ENCODE measurements around the gene DDC. TPM values are rescaled to one million over a fixed set of nuclear protein-coding genes. Genes with fewer than 3 reads are reported as not detected.
A peak's percentile ranks its signal among the peaks of the same experiment; 100 is the strongest.

DDC gene
- total RNA-seq, 1 donor from 2014 or later, result 0.52 TPM

- peaks cover 13 to 23% (median 22%) of the 10 kb centered on the region in 3 donors for H3K4me1 ChIP-seq (ENCODE audit: control insufficient read depth in 3 of 3, insufficient read depth in 3 of 3, low read length in 3 of 3)
- no peaks in the 10 kb centered on the region for H3K36me3 ChIP-seq (ENCODE audit: control insufficient read depth in 3 of 3, insufficient read depth in 3 of 3, low read length in 3 of 3)
- H3K27ac ChIP-seq (ENCODE audit: low read depth, low read length), result no peak overlapping the region
- H3K9ac ChIP-seq (ENCODE audit: low read depth in 1 of 3, low read length in 3 of 3), result no peak overlapping the region
- H3K27me3 ChIP-seq (ENCODE audit: control insufficient read depth in 3 of 3, insufficient read depth in 3 of 3, low read length in 3 of 3), result no peaks in the 10 kb centered on the region
- H3K4me3 ChIP-seq (ENCODE audit: low read length in 3 of 3), result no peak overlapping the region
- H3K9me3 ChIP-seq (ENCODE audit: control insufficient read depth in 3 of 3, low read length in 3 of 3), result no peaks in the 10 kb centered on the region
Observed at GRCh38 chr7:50475340-50475739, 89.9 kb downstream of the DDC start.

GRCh38 chr7:50474382-50475160 is 90.6 kb downstream of the DDC start:
- Histone ChIP-seq H3K36me3 (ENCODE audit: control insufficient read depth in 3 of 3, insufficient read depth in 3 of 3, low read length in 3 of 3) (no peaks in the 10 kb centered on the region), H3K27ac (ENCODE audit: low read depth, low read length) (no peak overlapping the region), H3K9me3 (ENCODE audit: control insufficient read depth in 3 of 3, low read length in 3 of 3) (no peaks in the 10 kb centered on the region), H3K4me3 (ENCODE audit: low read length in 3 of 3) (no peak overlapping the region), H3K4me1 (ENCODE audit: control insufficient read depth in 3 of 3, insufficient read depth in 3 of 3, low read length in 3 of 3) (peaks cover 13 to 26% (median 24%) of the 10 kb centered on the region in 3 donors), H3K9ac (ENCODE audit: low read depth in 1 of 3, low read length in 3 of 3) (peak overlapping the region in 1 of 3 donors; percentile 45), H3K27me3 (ENCODE audit: control insufficient read depth in 3 of 3, insufficient read depth in 3 of 3, low read length in 3 of 3) (no peaks in the 10 kb centered on the region)

DNA sequence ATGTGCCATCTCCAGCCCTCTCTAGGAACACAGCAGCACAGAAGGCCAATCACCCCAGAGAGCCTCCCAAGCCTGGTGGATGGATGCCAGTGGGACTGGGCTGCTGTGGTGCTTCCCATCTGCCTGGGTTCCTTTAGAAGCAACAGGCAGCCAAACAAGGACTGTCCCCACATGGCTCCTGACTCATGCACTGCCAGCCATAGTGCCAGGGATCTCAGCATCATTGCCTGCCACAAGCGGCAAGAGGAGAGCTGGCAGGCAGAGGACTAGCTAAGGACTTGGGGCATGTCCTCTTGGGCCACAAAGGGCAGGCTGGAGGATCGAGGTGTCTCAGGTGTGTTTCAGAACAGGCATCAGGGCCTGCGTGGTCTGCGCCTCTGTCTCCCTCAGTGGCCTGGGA is 91.7 kb downstream of the DDC start:
- no peaks in the 10 kb centered on the region for H3K9me3 ChIP-seq (ENCODE audit: control insufficient read depth in 3 of 3, low read length in 3 of 3)

GRCh38 chr7:50472427-50472826 is 92.8 kb downstream of the DDC start:
- H3K27ac ChIP-seq (ENCODE audit: low read depth, low read length), result no peak overlapping the region
- H3K4me3 ChIP-seq (ENCODE audit: low read length in 3 of 3), result no peak overlapping the region
- H3K9ac ChIP-seq (ENCODE audit: low read depth in 1 of 3, low read length in 3 of 3), result no peak overlapping the region
- peaks cover 22 to 37% (median 28%) of the 10 kb centered on the region in 3 donors for H3K4me1 ChIP-seq (ENCODE audit: control insufficient read depth in 3 of 3, insufficient read depth in 3 of 3, low read length in 3 of 3)
- no peaks in the 10 kb centered on the region for H3K36me3 ChIP-seq (ENCODE audit: control insufficient read depth in 3 of 3, insufficient read depth in 3 of 3, low read length in 3 of 3)
- H3K9me3 ChIP-seq (ENCODE audit: control insufficient read depth in 3 of 3, low read length in 3 of 3), result no peaks in the 10 kb centered on the region
- H3K27me3 ChIP-seq (ENCODE audit: control insufficient read depth in 3 of 3, insufficient read depth in 3 of 3, low read length in 3 of 3), result peaks cover 0 to 5% (median 0%) of the 10 kb centered on the region in 3 donors

More for the DNA sequence above, 91.7 kb downstream of the DDC start:
- Histone ChIP-seq H3K4me3 (ENCODE audit: low read length in 3 of 3) (no peak overlapping the region), H3K9ac (ENCODE audit: low read depth in 1 of 3, low read length in 3 of 3) (peak overlapping the region in 1 of 3 donors; percentile 2), H3K27me3 (ENCODE audit: control insufficient read depth in 3 of 3, insufficient read depth in 3 of 3, low read length in 3 of 3) (no peaks in the 10 kb centered on the region), H3K4me1 (ENCODE audit: control insufficient read depth in 3 of 3, insufficient read depth in 3 of 3, low read length in 3 of 3) (peaks cover 13 to 26% (median 24%) of the 10 kb centered on the region in 3 donors), H3K36me3 (ENCODE audit: control insufficient read depth in 3 of 3, insufficient read depth in 3 of 3, low read length in 3 of 3) (no peaks in the 10 kb centered on the region), H3K27ac (ENCODE audit: low read depth, low read length) (no peak overlapping the region)

DNA sequence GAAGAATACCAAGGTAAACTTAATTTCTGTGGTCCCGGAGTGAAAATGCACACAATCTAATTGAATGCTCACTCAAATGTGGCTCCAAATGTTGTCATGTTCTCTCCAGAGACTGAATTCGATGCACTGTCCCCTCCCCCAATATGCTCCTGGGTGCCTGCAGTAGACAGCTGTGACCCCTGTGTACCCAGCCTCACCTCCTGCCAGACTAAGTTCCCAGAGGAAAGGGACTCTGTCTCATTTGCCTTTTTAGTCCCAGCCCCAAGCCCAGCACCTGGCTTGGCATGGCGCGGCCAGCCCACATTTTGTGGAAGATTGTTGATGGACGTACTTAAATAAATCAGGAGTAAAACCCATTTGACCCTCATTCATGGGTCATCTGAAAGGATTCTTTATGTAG is 93.2 kb downstream of the DDC start:
- Histone ChIP-seq H3K9ac (ENCODE audit: low read depth in 1 of 3, low read length in 3 of 3) (no peak overlapping the region), H3K4me3 (ENCODE audit: low read length in 3 of 3) (no peak overlapping the region), H3K9me3 (ENCODE audit: control insufficient read depth in 3 of 3, low read length in 3 of 3) (no peaks in the 10 kb centered on the region), H3K27ac (ENCODE audit: low read depth, low read length) (no peak overlapping the region), H3K27me3 (ENCODE audit: control insufficient read depth in 3 of 3, insufficient read depth in 3 of 3, low read length in 3 of 3) (peaks cover 0 to 5% (median 0%) of the 10 kb centered on the region in 3 donors), H3K4me1 (ENCODE audit: control insufficient read depth in 3 of 3, insufficient read depth in 3 of 3, low read length in 3 of 3) (peaks cover 22 to 37% (median 28%) of the 10 kb centered on the region in 3 donors), H3K36me3 (ENCODE audit: control insufficient read depth in 3 of 3, insufficient read depth in 3 of 3, low read length in 3 of 3) (no peaks in the 10 kb centered on the region)

DNA sequence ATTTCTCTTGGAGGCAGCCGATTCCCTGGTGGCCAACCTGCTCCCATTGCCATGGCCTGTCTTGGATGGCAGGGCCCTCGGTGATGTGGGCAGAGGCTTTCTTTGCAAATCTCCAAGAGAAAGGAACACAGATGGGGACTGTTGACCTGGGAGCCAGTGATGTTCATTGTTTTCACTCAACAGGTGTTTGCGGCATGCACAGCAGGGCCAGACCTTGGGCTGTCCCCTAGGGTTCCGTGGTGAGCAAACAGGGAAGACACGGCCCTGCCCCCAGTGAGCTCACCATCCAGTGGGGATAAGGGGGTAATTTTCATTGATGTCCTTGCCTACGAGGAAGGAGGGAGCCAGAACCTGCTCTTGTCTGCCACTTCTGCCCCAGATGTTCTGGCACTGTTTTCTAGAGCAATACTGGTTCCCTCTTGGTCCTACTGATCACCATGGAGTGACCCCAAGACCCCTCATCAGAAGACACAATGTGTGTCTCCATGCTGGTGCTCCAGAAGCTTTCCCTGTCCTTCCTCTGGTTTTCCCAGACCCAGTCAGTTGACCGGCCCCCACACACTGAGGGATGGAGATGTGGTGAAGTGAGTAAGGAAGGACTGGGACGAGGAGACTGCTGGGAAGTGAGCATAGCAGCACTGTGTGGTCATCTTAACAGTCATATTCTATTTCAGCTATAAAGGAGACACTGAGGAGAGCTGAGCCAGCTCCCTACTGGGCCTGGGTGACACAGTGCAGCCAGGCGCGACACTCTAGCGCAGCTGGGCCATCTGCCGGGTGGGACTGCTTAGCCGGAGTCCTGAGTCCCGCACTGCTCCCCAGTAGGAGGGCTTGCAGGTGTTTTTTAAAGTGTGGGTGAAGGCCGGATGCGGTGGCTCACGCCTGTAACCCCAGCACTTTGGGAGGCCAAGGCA is 94.7 kb downstream of the DDC start:
- peaks cover 22 to 37% (median 28%) of the 10 kb centered on the region in 3 donors for H3K4me1 ChIP-seq (ENCODE audit: control insufficient read depth in 3 of 3, insufficient read depth in 3 of 3, low read length in 3 of 3)
- no peaks in the 10 kb centered on the region for H3K36me3 ChIP-seq (ENCODE audit: control insufficient read depth in 3 of 3, insufficient read depth in 3 of 3, low read length in 3 of 3)
- no peak overlapping the region for H3K27ac ChIP-seq (ENCODE audit: low read depth, low read length)
- no peak overlapping the region for H3K4me3 ChIP-seq (ENCODE audit: low read length in 3 of 3)
- H3K9me3 ChIP-seq (ENCODE audit: control insufficient read depth in 3 of 3, low read length in 3 of 3), result no peaks in the 10 kb centered on the region
- peaks cover 0 to 5% (median 0%) of the 10 kb centered on the region in 3 donors for H3K27me3 ChIP-seq (ENCODE audit: control insufficient read depth in 3 of 3, insufficient read depth in 3 of 3, low read length in 3 of 3)
- H3K9ac ChIP-seq (ENCODE audit: low read depth in 1 of 3, low read length in 3 of 3), result no peak overlapping the region

DNA sequence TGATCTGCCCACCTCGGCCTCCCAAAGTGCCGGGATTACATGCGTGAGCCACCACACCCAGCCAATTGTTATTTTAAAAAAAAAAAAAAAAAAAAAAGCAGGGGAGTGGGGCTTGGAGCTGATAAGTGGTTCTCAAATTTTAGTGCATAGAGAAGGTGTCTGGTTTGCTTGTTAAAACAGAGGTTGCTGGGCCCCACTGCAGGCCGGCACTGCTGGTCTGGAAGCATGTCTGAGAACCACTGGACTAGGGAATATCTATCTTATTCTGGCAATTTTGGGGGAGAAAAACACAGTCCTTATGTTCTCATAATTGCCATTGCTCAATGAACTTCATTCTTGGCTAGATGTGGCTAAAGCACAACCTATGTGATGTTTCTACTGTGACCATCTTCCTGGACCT is 96.0 kb downstream of the DDC start:
- no peak overlapping the region for H3K9ac ChIP-seq (ENCODE audit: low read depth in 1 of 3, low read length in 3 of 3)
- H3K27me3 ChIP-seq (ENCODE audit: control insufficient read depth in 3 of 3, insufficient read depth in 3 of 3, low read length in 3 of 3), result peaks cover 0 to 5% (median 0%) of the 10 kb centered on the region in 3 donors
- no peaks in the 10 kb centered on the region for H3K36me3 ChIP-seq (ENCODE audit: control insufficient read depth in 3 of 3, insufficient read depth in 3 of 3, low read length in 3 of 3)
- peaks cover 18 to 29% (median 21%) of the 10 kb centered on the region in 3 donors for H3K4me1 ChIP-seq (ENCODE audit: control insufficient read depth in 3 of 3, insufficient read depth in 3 of 3, low read length in 3 of 3)
- no peak overlapping the region for H3K4me3 ChIP-seq (ENCODE audit: low read length in 3 of 3)
- no peak overlapping the region for H3K27ac ChIP-seq (ENCODE audit: low read depth, low read length)
- H3K9me3 ChIP-seq (ENCODE audit: control insufficient read depth in 3 of 3, low read length in 3 of 3), result no peaks in the 10 kb centered on the region

DNA sequence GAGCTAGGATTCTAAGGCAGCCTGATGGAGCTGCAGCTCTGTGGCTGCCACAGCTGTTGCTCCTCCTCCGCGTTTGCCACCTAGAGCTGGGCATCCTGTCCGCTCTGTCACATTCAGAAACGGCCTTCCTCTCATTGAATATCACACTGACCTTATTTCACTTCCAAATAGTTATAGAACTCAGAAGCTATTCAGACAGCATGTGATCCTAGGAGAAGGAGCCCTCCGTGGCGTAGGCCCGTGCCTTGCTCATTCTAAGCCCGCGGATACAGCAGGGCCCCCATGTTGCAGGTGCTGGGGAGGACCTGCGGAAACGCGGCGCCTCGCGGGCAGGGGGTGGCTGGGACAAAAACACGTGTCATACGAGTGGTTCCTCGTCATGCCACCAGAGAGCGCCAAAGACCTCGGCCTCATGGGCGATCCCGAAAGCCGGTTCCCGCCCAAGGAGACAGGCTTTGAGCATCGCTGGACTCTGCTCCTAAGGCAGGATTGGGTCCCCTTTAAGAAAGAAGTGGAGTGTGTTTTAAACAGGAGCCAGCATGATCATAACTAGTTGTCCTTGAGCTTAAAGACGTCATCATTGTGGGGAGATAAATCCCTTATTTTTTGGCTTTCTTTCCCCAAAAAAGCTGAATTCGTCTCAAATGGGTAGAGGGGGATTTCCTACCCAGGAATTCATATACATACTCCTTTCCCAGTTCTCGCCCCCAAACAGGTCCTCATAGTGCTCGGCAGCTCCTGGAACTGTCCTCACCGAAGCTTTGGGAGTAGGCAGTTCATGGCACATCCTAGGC is 97.2 kb downstream of the DDC start:
- H3K9ac ChIP-seq (ENCODE audit: low read depth in 1 of 3, low read length in 3 of 3), result peak overlapping the region; percentile 34 to 81 (median 59)
- peak overlapping the region; percentile 39 to 58 (median 55) for H3K4me3 ChIP-seq (ENCODE audit: low read length in 3 of 3)
- H3K27ac ChIP-seq (ENCODE audit: low read depth, low read length), result peak overlapping the region; percentile 16
- H3K27me3 ChIP-seq (ENCODE audit: control insufficient read depth in 3 of 3, insufficient read depth in 3 of 3, low read length in 3 of 3), result peaks cover 0 to 5% (median 0%) of the 10 kb centered on the region in 3 donors
- no peaks in the 10 kb centered on the region for H3K36me3 ChIP-seq (ENCODE audit: control insufficient read depth in 3 of 3, insufficient read depth in 3 of 3, low read length in 3 of 3)
- peaks cover 9 to 17% (median 9%) of the 10 kb centered on the region in 3 donors for H3K4me1 ChIP-seq (ENCODE audit: control insufficient read depth in 3 of 3, insufficient read depth in 3 of 3, low read length in 3 of 3)
- H3K9me3 ChIP-seq (ENCODE audit: control insufficient read depth in 3 of 3, low read length in 3 of 3), result no peaks in the 10 kb centered on the region

- peaks cover 0 to 5% (median 0%) of the 10 kb centered on the region in 3 donors for H3K27me3 ChIP-seq (ENCODE audit: control insufficient read depth in 3 of 3, insufficient read depth in 3 of 3, low read length in 3 of 3)
- no peaks in the 10 kb centered on the region for H3K9me3 ChIP-seq (ENCODE audit: control insufficient read depth in 3 of 3, low read length in 3 of 3)
- peaks cover 8 to 14% (median 9%) of the 10 kb centered on the region in 3 donors for H3K4me1 ChIP-seq (ENCODE audit: control insufficient read depth in 3 of 3, insufficient read depth in 3 of 3, low read length in 3 of 3)
- no peak overlapping the region for H3K9ac ChIP-seq (ENCODE audit: low read depth in 1 of 3, low read length in 3 of 3)
- no peaks in the 10 kb centered on the region for H3K36me3 ChIP-seq (ENCODE audit: control insufficient read depth in 3 of 3, insufficient read depth in 3 of 3, low read length in 3 of 3)
- H3K27ac ChIP-seq (ENCODE audit: low read depth, low read length), result no peak overlapping the region
- H3K4me3 ChIP-seq (ENCODE audit: low read length in 3 of 3), result no peak overlapping the region
Observed at GRCh38 chr7:50466815-50467585, 98.2 kb downstream of the DDC start.

Data from skeletal muscle tissue (tissue), 4 donors.